ENCODE data around the gene IFT80. TPM values are rescaled to one million over a fixed set of nuclear protein-coding genes. Genes with fewer than 3 reads are reported as not detected.
"Not testable (repeated sequence)": the region's sequence is repeated elsewhere in the genome, so short reads cannot be mapped to it uniquely, and the experiment has no call there.

The IFT80 gene
- total RNA-seq, 1 donor from 2014 or later: 32.7 TPM

DNA sequence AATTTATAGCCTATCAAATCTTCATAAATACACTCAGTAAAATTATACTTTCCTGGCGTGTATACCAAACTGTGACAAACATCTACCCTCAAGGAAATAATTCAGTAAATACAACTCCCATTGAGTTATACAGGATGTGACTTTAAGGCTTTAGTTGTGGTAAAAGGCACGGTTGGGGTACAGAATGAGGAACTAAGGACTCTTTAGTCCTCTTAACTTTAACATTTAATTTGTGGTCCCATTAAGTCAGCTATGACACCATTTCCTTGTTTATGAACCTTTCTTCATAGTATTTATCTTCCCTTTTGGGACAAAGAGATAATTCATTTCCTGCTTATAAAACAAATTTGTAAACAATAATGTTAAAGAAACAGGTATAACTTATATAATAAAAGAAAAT lies 30.2 kb downstream of the IFT80 start:
- H3K9me3 Mint-ChIP-seq (ENCODE audit: unreplicated experiment): no peaks in the 10 kb centered on the region
- no peaks in the 10 kb centered on the region for H3K4me1 Mint-ChIP-seq (ENCODE audit: low read depth, unreplicated experiment)
- no peaks in the 10 kb centered on the region for H3K27me3 Mint-ChIP-seq (ENCODE audit: unreplicated experiment)
- no peak for DNase-seq
- no peak overlapping the region for H3K4me3 Mint-ChIP-seq (ENCODE audit: unreplicated experiment)
- H3K36me3 Mint-ChIP-seq (ENCODE audit: unreplicated experiment): no peaks in the 10 kb centered on the region
- TF ChIP-seq, protein P1, sequence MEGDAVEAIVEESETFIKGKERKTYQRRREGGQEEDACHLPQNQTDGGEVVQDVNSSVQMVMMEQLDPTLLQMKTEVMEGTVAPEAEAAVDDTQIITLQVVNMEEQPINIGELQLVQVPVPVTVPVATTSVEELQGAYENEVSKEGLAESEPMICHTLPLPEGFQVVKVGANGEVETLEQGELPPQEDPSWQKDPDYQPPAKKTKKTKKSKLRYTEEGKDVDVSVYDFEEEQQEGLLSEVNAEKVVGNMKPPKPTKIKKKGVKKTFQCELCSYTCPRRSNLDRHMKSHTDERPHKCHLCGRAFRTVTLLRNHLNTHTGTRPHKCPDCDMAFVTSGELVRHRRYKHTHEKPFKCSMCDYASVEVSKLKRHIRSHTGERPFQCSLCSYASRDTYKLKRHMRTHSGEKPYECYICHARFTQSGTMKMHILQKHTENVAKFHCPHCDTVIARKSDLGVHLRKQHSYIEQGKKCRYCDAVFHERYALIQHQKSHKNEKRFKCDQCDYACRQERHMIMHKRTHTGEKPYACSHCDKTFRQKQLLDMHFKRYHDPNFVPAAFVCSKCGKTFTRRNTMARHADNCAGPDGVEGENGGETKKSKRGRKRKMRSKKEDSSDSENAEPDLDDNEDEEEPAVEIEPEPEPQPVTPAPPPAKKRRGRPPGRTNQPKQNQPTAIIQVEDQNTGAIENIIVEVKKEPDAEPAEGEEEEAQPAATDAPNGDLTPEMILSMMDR (IDR thresholded peaks at IDR 0.05; ENCODE audit: partially characterized antibody, unreplicated experiment): no peak
- no peak overlapping the region for H3K27ac Mint-ChIP-seq (ENCODE audit: unreplicated experiment)

DNA sequence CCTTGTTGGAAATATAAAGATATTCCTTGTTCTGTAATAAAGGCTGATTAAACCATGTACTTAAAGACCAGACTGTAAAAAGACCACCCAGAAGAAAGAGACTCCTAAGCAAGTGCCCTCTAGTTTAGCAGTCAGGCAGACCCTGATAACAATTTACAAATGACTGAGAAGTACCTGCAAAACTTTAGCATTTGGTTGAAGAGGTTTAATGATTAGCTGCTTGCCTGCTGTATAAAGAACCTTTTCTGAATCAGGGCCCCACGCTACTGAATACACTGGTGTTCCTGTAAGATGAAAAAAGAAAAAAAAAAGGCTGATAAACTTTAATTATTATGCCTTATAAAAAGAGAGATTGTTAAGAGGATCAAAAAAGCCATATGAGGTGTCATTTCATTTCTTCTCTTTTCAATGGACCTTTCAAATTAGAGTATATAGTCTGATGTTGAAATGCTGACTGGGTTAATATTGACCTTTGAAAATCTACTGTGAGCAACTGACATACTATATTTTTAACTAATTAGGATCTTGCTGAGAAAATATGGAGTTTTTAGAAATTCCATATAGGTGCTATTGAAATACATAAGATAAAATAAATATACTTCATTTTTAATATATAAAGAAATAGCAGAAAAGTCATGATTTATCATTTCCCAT lies 33.0 kb downstream of the IFT80 start:
- Mint-ChIP-seq H3K36me3 (ENCODE audit: unreplicated experiment) (no peaks in the 10 kb centered on the region), H3K4me3 (ENCODE audit: unreplicated experiment) (no peak overlapping the region), H3K9me3 (ENCODE audit: unreplicated experiment) (no peaks in the 10 kb centered on the region), H3K4me1 (ENCODE audit: low read depth, unreplicated experiment) (no peaks in the 10 kb centered on the region), H3K27ac (ENCODE audit: unreplicated experiment) (no peak overlapping the region), H3K27me3 (ENCODE audit: unreplicated experiment) (no peaks in the 10 kb centered on the region)
- DNase-seq: no peak
- TF ChIP-seq, protein P1 (IDR thresholded peaks at IDR 0.05; ENCODE audit: partially characterized antibody, unreplicated experiment): no peak

DNA sequence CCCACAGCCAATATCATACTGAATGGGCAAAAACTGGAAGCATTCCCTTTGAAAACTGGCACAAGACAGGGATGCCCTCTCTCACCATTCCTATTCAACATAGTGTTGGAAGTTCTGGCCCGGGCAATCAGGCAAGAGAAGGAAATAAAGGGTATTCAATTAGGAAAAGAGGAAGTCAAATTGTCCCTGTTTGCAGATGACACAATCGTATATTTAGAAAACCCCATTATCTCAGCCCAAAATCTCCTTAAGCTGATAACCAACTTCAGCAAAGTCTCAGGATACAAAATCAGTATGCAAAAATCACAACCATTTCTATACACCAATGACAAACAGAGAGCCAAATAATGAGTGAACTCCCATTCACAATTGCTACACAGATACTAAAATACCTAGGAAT lies 36.1 kb downstream of the IFT80 start:
- H3K27ac Mint-ChIP-seq (ENCODE audit: unreplicated experiment); H3K27me3 Mint-ChIP-seq (ENCODE audit: unreplicated experiment); DNase-seq; H3K9me3 Mint-ChIP-seq (ENCODE audit: unreplicated experiment); H3K4me1 Mint-ChIP-seq (ENCODE audit: low read depth, unreplicated experiment); H3K4me3 Mint-ChIP-seq (ENCODE audit: unreplicated experiment); H3K36me3 Mint-ChIP-seq (ENCODE audit: unreplicated experiment): not testable (repeated sequence)

DNA sequence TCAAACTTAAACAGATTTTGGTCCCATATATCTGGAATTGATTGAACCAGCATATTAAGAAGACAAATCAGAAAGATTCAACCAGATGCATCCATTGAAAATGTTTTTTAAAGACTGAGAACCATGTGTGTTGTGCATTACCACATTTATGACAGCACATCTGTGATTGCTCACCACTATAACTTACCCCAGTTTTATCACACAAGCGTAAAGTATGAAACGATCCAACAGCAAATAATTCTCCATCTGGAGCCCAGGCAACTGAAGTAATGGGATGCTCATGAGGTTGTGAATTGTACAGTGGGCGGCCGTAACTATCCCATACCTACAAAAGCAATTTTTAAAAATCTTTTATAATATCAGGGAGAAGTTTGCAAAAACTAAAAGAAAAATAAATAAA lies 43.2 kb downstream of the IFT80 start:
- Mint-ChIP-seq H3K36me3 (ENCODE audit: unreplicated experiment) (no peaks in the 10 kb centered on the region), H3K27me3 (ENCODE audit: unreplicated experiment) (no peaks in the 10 kb centered on the region), H3K27ac (ENCODE audit: unreplicated experiment) (no peak overlapping the region), H3K9me3 (ENCODE audit: unreplicated experiment) (no peaks in the 10 kb centered on the region), H3K4me1 (ENCODE audit: low read depth, unreplicated experiment) (no peaks in the 10 kb centered on the region), H3K4me3 (ENCODE audit: unreplicated experiment) (no peak overlapping the region)
- DNase-seq: no peak
- TF ChIP-seq, protein P1 (IDR thresholded peaks at IDR 0.05; ENCODE audit: partially characterized antibody, unreplicated experiment): no peak

DNA sequence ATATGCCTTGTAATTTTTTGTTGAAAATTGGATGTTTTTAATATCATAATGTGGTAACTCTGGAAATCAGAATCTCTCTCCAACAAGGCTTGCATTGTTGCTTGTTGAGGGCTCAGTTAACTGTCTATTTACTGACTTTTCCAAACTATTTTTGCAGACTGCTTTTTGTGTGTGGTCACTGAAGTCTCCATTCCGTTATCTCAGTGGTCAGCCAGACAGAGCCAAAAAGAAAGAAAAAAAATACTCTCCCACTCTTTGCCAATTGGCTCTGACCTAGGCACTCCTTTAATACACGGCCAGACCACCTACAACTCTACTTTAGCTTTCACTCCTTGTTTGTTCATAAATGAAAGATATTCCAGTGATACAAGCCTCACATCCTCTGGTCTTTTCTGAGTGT lies 52.5 kb downstream of the IFT80 start:
- DNase-seq: no peak
- TF ChIP-seq, protein P1 (IDR thresholded peaks at IDR 0.05; ENCODE audit: partially characterized antibody, unreplicated experiment): no peak
- H3K27ac Mint-ChIP-seq (ENCODE audit: unreplicated experiment): no peak overlapping the region
- H3K27me3 Mint-ChIP-seq (ENCODE audit: unreplicated experiment): no peaks in the 10 kb centered on the region
- no peak overlapping the region for H3K4me3 Mint-ChIP-seq (ENCODE audit: unreplicated experiment)
- H3K36me3 Mint-ChIP-seq (ENCODE audit: unreplicated experiment): no peaks in the 10 kb centered on the region
- no peaks in the 10 kb centered on the region for H3K4me1 Mint-ChIP-seq (ENCODE audit: low read depth, unreplicated experiment)
- no peaks in the 10 kb centered on the region for H3K9me3 Mint-ChIP-seq (ENCODE audit: unreplicated experiment)

Measured in glutamatergic neuron (in vitro differentiated cells).